ENCODE data around the gene S100A2.

The S100A2 gene

GRCh38 chr1:153534925-153535241, 30.8 kb downstream of the S100A2 start:
- TF ChIP-seq, protein P1, sequence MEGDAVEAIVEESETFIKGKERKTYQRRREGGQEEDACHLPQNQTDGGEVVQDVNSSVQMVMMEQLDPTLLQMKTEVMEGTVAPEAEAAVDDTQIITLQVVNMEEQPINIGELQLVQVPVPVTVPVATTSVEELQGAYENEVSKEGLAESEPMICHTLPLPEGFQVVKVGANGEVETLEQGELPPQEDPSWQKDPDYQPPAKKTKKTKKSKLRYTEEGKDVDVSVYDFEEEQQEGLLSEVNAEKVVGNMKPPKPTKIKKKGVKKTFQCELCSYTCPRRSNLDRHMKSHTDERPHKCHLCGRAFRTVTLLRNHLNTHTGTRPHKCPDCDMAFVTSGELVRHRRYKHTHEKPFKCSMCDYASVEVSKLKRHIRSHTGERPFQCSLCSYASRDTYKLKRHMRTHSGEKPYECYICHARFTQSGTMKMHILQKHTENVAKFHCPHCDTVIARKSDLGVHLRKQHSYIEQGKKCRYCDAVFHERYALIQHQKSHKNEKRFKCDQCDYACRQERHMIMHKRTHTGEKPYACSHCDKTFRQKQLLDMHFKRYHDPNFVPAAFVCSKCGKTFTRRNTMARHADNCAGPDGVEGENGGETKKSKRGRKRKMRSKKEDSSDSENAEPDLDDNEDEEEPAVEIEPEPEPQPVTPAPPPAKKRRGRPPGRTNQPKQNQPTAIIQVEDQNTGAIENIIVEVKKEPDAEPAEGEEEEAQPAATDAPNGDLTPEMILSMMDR (IDR thresholded peaks at IDR 0.05; ENCODE audit: low read depth, low read length, poor library complexity, severe bottlenecking): no peak
- TF ChIP-seq EZH2phosphoT487 (IDR thresholded peaks at IDR 0.05; ENCODE audit: borderline replicate concordance, low read length): no peak
- H4K20me1 ChIP-seq (ENCODE audit: control insufficient read depth, insufficient read depth, low read depth, low read length): no peaks in the 10 kb centered on the region
- H3K9me3 ChIP-seq (ENCODE audit: control insufficient read depth, insufficient read depth, low read length): no peaks in the 10 kb centered on the region
- H3K9me2 ChIP-seq (replicated peaks; ENCODE audit: control insufficient read depth, low read length): no peaks in the 10 kb centered on the region
- H3F3A ChIP-seq (ENCODE audit: control insufficient read depth, insufficient read depth): no peaks in the 10 kb centered on the region
- no peak overlapping the region for H3K4me2 ChIP-seq (ENCODE audit: low read length)
- H3K4me1 ChIP-seq (ENCODE audit: control insufficient read depth, low read length): peaks cover 6% of the 10 kb centered on the region; the same call in 1 of the 2 replicates
- H3K36me3 ChIP-seq (ENCODE audit: control insufficient read depth, low read length): no peaks in the 10 kb centered on the region
- H3K4me3 ChIP-seq (ENCODE audit: low read length): no peak overlapping the region
- H3K27ac ChIP-seq (ENCODE audit: low read depth, low read length): no peak overlapping the region
- peaks cover 37% of the 10 kb centered on the region for H3K27me3 ChIP-seq (ENCODE audit: control insufficient read depth, low read length)
- no peaks in the 10 kb centered on the region for H3K79me2 ChIP-seq (ENCODE audit: control insufficient read depth, low read length)

GRCh38 chr1:153534226-153534924, 31.3 kb downstream of the S100A2 start:
- Histone ChIP-seq H3K36me3 (ENCODE audit: control insufficient read depth, low read length) (no peaks in the 10 kb centered on the region), H3K4me3 (ENCODE audit: low read length) (no peak overlapping the region), H3F3A (ENCODE audit: control insufficient read depth, insufficient read depth) (no peaks in the 10 kb centered on the region), H3K9me3 (ENCODE audit: control insufficient read depth, insufficient read depth, low read length) (no peaks in the 10 kb centered on the region), H3K9me2 (replicated peaks; ENCODE audit: control insufficient read depth, low read length) (no peaks in the 10 kb centered on the region), H3K4me1 (ENCODE audit: control insufficient read depth, low read length) (peaks cover 6% of the 10 kb centered on the region; the same call in 1 of the 2 replicates), H3K79me2 (ENCODE audit: control insufficient read depth, low read length) (no peaks in the 10 kb centered on the region), H3K4me2 (ENCODE audit: low read length) (no peak overlapping the region), H3K27ac (ENCODE audit: low read depth, low read length) (no peak overlapping the region), H3K27me3 (ENCODE audit: control insufficient read depth, low read length) (peaks cover 40% of the 10 kb centered on the region), H4K20me1 (ENCODE audit: control insufficient read depth, insufficient read depth, low read depth, low read length) (no peaks in the 10 kb centered on the region)
- TF ChIP-seq EZH2phosphoT487 (IDR thresholded peaks at IDR 0.05; ENCODE audit: borderline replicate concordance, low read length): no peak
- TF ChIP-seq, protein P1 (IDR thresholded peaks at IDR 0.05; ENCODE audit: low read depth, low read length, poor library complexity, severe bottlenecking): no peak

DNA sequence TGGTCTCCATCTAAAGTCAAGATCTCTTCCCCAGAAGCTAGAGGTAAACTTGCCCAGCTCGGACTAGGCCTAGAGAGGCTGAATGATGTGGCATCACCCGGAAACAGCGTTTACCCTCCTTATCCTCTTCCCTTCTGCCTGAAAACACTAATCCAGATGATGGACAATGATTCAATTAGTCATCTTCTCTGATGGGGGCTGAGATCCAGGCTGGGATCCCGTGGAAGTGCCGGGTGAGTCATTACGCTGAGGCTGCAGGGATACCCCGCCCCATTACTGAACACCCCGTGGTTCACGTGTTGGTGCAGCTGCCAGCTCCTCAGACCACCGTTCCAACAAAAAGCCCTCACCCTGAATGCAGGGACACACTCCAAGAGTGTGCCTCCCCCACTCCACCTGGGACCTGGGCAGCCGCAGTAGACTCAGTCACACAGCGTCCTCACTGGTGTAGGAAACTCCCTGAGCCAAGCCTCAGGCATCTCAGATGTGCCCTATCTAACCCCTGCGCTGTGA, 31.9 kb downstream of the S100A2 start:
- Histone ChIP-seq H3K9me3 (ENCODE audit: control insufficient read depth, insufficient read depth, low read length) (no peaks in the 10 kb centered on the region), H3K36me3 (ENCODE audit: control insufficient read depth, low read length) (no peaks in the 10 kb centered on the region), H4K20me1 (ENCODE audit: control insufficient read depth, insufficient read depth, low read depth, low read length) (no peaks in the 10 kb centered on the region), H3K79me2 (ENCODE audit: control insufficient read depth, low read length) (no peaks in the 10 kb centered on the region), H3K4me2 (ENCODE audit: low read length) (no peak overlapping the region), H3K4me1 (ENCODE audit: control insufficient read depth, low read length) (peaks cover 6% of the 10 kb centered on the region; the same call in 1 of the 2 replicates), H3K27ac (ENCODE audit: low read depth, low read length) (no peak overlapping the region), H3F3A (ENCODE audit: control insufficient read depth, insufficient read depth) (no peaks in the 10 kb centered on the region), H3K4me3 (ENCODE audit: low read length) (no peak overlapping the region), H3K27me3 (ENCODE audit: control insufficient read depth, low read length) (peaks cover 45% of the 10 kb centered on the region), H3K9me2 (replicated peaks; ENCODE audit: control insufficient read depth, low read length) (no peaks in the 10 kb centered on the region)
- TF ChIP-seq, protein P1 (IDR thresholded peaks at IDR 0.05; ENCODE audit: low read depth, low read length, poor library complexity, severe bottlenecking): no peak
- TF ChIP-seq EZH2phosphoT487 (IDR thresholded peaks at IDR 0.05; ENCODE audit: borderline replicate concordance, low read length): no peak

All from DOHH2 (cell line).